ENCODE results near the gene ADCY5. TPM values are rescaled to one million over a fixed set of nuclear protein-coding genes. Genes with fewer than 3 reads are reported as not detected.

The ADCY5 gene
- total RNA-seq, 1 donor from 2014 or later, result not detected

DNA sequence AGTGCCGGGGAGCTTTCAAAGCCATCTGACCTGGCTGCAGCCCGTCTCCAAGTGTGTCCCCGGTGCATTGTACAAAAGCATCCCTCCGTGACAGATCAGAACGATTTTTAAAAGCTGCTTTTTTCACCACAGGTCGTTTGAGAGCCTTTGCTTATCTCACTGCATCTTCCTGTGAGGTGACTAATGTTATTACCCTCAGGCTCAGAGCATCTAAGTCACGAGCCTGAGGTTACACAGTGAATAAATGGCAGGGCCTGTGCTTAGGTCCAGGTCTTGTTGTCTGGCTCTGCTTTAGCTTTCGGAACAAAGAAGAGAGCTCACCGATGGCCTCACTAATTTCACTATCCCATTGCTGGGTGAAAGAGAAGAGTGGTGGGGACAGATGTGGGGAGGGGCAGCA lies 163.8 kb downstream of the ADCY5 start:
- H3K4me3 Mint-ChIP-seq (ENCODE audit: low read depth), result no peak overlapping the region
- H3K36me3 Mint-ChIP-seq (ENCODE audit: low read depth), result no peaks in the 10 kb centered on the region
- no peaks in the 10 kb centered on the region for H3K27me3 Mint-ChIP-seq (ENCODE audit: low read depth)
- H3K9me3 Mint-ChIP-seq, result no peaks in the 10 kb centered on the region
- DNase-seq (ENCODE audit: low spot score), result no peak
- no peak overlapping the region for H3K27ac Mint-ChIP-seq
- peaks cover 4% of the 10 kb centered on the region for H3K4me1 Mint-ChIP-seq (ENCODE audit: low read depth)
- intact Hi-C loops (cut with micrococcal nuclease), result no loop called here

DNA sequence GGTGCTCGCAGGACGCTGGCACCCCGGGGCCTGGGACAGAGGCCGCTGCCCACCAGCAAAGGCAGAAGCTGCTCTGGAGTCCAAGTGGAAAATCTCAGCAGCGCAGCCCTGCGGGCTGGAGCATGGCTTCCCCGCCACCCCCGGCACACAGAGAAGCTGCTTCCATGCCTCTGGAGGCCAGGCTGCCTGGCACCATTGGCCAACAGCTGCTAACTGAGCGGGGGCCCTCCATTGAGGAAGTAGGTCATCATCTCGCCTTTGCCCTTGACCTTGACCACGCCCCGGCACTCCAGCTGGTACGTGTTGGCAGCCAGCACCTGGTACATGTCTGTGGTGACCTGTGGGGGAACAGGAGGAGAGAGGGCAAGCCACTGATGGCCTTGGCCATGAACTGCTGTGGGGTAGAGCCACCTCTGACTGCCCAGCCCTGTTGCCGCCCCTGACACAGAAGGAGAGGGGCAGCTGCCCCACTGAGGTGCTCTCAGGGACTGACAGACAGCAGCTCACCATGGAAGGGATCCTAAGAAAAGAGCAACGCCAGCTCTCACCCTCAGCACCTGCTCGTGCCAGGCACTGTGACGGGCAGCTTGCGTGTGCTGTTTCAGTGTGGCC lies 164.4 kb downstream of the ADCY5 start:
- no peaks in the 10 kb centered on the region for H3K36me3 Mint-ChIP-seq (ENCODE audit: low read depth)
- H3K27me3 Mint-ChIP-seq (ENCODE audit: low read depth), result no peaks in the 10 kb centered on the region
- H3K27ac Mint-ChIP-seq, result no peak overlapping the region
- H3K4me1 Mint-ChIP-seq (ENCODE audit: low read depth), result peaks cover 4% of the 10 kb centered on the region
- no peak for DNase-seq (ENCODE audit: low spot score)
- no peaks in the 10 kb centered on the region for H3K9me3 Mint-ChIP-seq
- H3K4me3 Mint-ChIP-seq (ENCODE audit: low read depth), result no peak overlapping the region
- intact Hi-C loops (cut with micrococcal nuclease), result no loop called here

DNA sequence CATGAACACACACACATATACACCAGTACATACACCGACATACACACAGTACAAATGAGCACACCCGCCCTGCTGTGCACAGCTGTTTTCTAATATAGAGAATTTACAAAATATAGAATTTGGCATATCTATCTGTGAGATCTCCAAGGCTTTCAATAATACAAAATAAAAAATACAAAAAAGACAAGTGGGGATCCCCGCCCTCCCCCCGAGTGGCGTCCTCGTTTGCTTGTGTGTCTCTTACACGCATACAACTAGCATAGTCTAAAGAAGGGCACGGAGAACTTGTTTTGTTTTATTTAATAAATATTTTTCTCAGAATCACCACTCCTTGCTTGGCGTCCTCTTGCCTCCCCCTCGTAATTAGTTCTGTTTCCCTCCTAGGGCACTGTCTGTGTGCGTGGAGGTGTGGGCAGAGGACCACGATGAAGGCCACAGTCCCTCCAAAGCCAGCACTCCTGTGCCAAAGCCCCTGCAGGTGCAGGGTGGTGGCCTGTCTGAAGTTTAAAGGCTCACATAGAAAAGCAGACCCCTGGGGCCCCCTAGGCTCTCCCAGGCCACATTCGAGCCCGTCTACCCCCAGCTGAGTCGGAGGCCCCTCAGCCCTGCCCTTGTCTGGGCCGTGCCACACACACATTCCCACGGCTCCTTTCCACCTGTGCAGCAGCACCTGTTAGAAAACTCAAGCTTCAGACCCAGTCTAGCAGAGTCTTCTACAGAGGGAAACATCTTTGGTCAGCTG lies 165.1 kb downstream of the ADCY5 start:
- Mint-ChIP-seq H3K36me3 (ENCODE audit: low read depth) (no peaks in the 10 kb centered on the region), H3K4me3 (ENCODE audit: low read depth) (no peak overlapping the region), H3K27me3 (ENCODE audit: low read depth) (no peaks in the 10 kb centered on the region), H3K27ac (no peak overlapping the region), H3K9me3 (no peaks in the 10 kb centered on the region), H3K4me1 (ENCODE audit: low read depth) (peaks cover 4% of the 10 kb centered on the region)
- DNase-seq (ENCODE audit: low spot score), result no peak
- intact Hi-C loops (cut with micrococcal nuclease), result no loop called here

DNA sequence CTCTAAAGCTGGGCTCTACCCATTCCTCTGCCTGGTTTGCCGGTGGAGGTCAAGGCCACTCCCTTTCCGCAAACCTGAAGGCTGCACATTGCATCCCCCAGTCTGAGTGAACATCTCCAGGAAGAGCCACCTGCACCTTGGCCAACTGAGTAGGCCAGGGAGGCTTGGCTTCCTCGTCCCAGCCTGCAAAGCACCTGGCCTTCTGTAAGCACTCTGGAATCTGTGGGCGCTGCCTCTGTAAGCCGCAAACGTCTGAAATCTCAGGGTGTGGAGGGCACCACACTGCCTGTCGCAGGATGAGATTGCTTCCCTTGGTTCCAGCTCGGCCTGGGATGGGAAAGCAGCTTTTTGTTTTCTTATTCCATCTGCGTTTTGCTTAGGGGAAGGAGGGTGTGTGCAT lies 165.8 kb downstream of the ADCY5 start:
- peaks cover 4% of the 10 kb centered on the region for H3K4me1 Mint-ChIP-seq (ENCODE audit: low read depth)
- H3K4me3 Mint-ChIP-seq (ENCODE audit: low read depth), result no peak overlapping the region
- no peaks in the 10 kb centered on the region for H3K36me3 Mint-ChIP-seq (ENCODE audit: low read depth)
- no peaks in the 10 kb centered on the region for H3K27me3 Mint-ChIP-seq (ENCODE audit: low read depth)
- H3K9me3 Mint-ChIP-seq, result no peaks in the 10 kb centered on the region
- intact Hi-C loops (cut with micrococcal nuclease), result no loop called here
- DNase-seq (ENCODE audit: low spot score), result no peak
- H3K27ac Mint-ChIP-seq, result no peak overlapping the region

DNA sequence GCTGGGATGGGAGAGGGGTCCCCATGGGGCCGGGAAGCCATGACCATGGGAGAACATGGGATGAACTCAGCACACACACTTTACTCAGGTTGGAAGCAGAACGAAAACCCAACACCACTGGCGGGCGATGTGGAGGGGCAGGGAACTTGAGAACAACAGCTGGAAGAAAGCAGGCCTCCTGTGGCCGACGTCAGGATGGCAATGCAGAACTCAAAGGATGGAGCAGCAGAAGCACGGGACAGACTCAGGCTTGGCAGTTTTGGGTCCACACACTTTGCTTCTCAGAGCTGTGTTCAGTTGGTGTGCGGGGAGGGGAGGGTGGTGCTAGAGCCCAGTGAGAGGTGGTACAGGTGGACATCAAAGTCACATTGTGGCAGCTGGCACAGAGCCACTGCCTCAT lies 166.4 kb downstream of the ADCY5 start:
- no peak overlapping the region for H3K27ac Mint-ChIP-seq
- no peak overlapping the region for H3K4me3 Mint-ChIP-seq (ENCODE audit: low read depth)
- H3K4me1 Mint-ChIP-seq (ENCODE audit: low read depth), result peaks cover 4% of the 10 kb centered on the region
- intact Hi-C loops (cut with micrococcal nuclease), result no loop called here
- H3K36me3 Mint-ChIP-seq (ENCODE audit: low read depth), result no peaks in the 10 kb centered on the region
- no peaks in the 10 kb centered on the region for H3K9me3 Mint-ChIP-seq
- no peaks in the 10 kb centered on the region for H3K27me3 Mint-ChIP-seq (ENCODE audit: low read depth)
- DNase-seq (ENCODE audit: low spot score), result no peak

DNA sequence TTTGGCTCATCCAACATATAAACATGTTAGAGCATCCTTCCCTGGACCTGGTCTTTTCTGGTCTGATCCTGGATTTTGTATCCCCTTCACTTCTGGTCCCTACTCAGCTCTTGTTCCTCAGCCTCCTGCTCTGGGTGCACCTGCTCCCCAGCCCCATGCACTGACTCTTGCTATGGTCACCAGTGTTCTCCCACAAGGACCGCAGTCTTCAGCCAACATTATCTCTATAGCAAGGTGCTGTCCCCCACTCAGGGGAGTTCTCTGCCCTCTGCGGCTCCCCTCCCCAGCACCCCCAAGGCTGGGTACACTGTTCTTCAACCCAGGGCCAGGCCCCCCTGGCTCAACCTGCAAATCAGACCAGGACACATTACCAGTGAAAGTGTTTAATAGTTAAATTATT lies 167.0 kb downstream of the ADCY5 start:
- Mint-ChIP-seq H3K9me3 (no peaks in the 10 kb centered on the region), H3K36me3 (ENCODE audit: low read depth) (no peaks in the 10 kb centered on the region), H3K27ac (no peak overlapping the region), H3K27me3 (ENCODE audit: low read depth) (no peaks in the 10 kb centered on the region), H3K4me1 (ENCODE audit: low read depth) (peaks cover 9% of the 10 kb centered on the region), H3K4me3 (ENCODE audit: low read depth) (no peak overlapping the region)
- DNase-seq (ENCODE audit: low spot score), result no peak
- intact Hi-C loops (cut with micrococcal nuclease), result no loop called here

DNA sequence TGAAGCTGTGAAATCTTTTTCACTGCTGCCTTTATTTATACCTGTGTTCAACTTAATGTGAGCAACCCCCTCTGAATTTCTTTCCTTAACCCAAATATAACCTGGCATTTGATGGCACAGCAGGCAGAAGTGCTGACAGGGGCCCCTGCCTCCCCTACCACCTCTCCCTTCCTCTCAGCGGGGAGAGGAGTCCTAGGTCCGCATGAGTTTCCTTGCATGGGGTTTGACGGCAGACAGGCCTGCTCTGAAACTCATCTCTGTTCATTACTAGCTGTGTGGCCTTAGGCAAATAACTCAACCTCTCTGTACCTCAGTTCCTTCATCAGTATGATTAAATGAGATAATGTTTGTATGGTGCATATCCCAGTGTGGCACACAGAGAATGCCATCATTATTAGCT lies 167.5 kb downstream of the ADCY5 start:
- H3K27ac Mint-ChIP-seq, result no peak overlapping the region
- H3K4me1 Mint-ChIP-seq (ENCODE audit: low read depth), result peaks cover 14% of the 10 kb centered on the region
- no peaks in the 10 kb centered on the region for H3K36me3 Mint-ChIP-seq (ENCODE audit: low read depth)
- no peaks in the 10 kb centered on the region for H3K9me3 Mint-ChIP-seq
- no peak overlapping the region for H3K4me3 Mint-ChIP-seq (ENCODE audit: low read depth)
- intact Hi-C loops (cut with micrococcal nuclease), result no loop called here
- H3K27me3 Mint-ChIP-seq (ENCODE audit: low read depth), result no peaks in the 10 kb centered on the region
- no peak for DNase-seq (ENCODE audit: low spot score)

DNA sequence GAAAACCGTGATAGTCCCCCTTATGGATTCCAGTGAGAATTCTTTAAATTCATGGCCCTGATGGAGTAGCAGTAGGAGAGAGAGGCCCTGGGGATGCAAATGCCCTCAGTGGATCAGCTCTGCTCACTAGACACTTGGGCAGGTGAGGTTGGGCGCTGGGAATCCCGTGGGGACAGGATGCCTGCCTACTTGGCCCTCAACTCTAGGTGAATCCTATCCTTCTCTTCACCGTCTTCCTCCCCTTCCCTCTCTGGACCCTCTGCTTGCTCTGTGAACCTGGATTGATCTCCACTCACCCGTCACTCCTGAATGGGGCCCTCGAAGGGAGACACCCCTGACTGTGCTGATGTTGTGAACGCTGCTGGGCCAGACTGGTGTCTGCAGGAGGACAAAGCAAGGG lies 169.8 kb downstream of the ADCY5 start:
- Mint-ChIP-seq H3K9me3 (no peaks in the 10 kb centered on the region), H3K27ac (no peak overlapping the region), H3K4me1 (ENCODE audit: low read depth) (peaks cover 20% of the 10 kb centered on the region), H3K4me3 (ENCODE audit: low read depth) (no peak overlapping the region), H3K36me3 (ENCODE audit: low read depth) (no peaks in the 10 kb centered on the region), H3K27me3 (ENCODE audit: low read depth) (no peaks in the 10 kb centered on the region)
- intact Hi-C loops (cut with micrococcal nuclease), result no loop called here
- DNase-seq (ENCODE audit: low spot score), result no peak

DNA sequence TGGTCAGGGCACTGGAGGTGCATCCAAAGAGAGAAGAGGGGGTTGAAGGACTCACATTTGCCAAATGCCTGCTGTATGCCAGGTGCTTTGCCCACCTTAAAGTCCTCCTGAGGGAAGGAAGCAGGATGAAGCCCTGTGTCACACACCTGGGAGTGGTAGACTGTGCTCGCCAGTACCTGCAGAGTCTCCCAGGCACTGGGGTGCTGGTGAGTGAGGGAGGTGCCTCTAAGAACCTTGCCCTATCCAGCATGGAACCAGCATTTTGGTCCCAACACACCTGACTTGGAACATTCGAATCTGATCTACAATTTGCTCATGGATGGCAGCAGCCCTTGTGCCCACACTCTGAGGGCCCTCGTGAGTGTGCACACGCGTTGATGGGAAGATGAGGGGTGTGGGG lies 170.4 kb downstream of the ADCY5 start:
- Mint-ChIP-seq H3K9me3 (no peaks in the 10 kb centered on the region), H3K4me1 (ENCODE audit: low read depth) (peaks cover 20% of the 10 kb centered on the region), H3K36me3 (ENCODE audit: low read depth) (no peaks in the 10 kb centered on the region), H3K27me3 (ENCODE audit: low read depth) (no peaks in the 10 kb centered on the region), H3K27ac (no peak overlapping the region), H3K4me3 (ENCODE audit: low read depth) (no peak overlapping the region)
- no peak for DNase-seq (ENCODE audit: low spot score)
- intact Hi-C loops (cut with micrococcal nuclease), result no loop called here

DNA sequence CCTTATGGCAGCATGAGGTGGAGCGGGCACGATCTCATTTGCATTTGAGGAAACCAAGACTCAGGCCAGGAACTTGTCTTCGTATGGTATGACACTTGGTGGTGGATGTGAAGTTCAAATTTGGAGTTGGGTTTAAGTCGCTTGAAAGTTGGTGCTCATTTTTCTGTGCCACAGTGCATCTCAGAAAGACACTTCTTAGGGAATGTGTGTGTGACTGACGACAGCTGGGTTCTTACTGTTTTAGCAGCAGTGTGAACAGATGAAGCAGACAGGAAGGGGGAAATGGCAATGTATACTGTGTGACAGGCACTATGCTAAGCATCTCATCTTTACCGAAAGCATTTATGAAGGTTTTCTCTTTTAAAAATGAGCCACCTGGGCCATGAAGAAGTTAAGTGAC lies 171.8 kb downstream of the ADCY5 start:
- no peaks in the 10 kb centered on the region for H3K27me3 Mint-ChIP-seq (ENCODE audit: low read depth)
- peaks cover 20% of the 10 kb centered on the region for H3K4me1 Mint-ChIP-seq (ENCODE audit: low read depth)
- no peak overlapping the region for H3K27ac Mint-ChIP-seq
- H3K9me3 Mint-ChIP-seq, result no peaks in the 10 kb centered on the region
- intact Hi-C loops (cut with micrococcal nuclease), result no loop called here
- no peak overlapping the region for H3K4me3 Mint-ChIP-seq (ENCODE audit: low read depth)
- no peak for DNase-seq (ENCODE audit: low spot score)
- H3K36me3 Mint-ChIP-seq (ENCODE audit: low read depth), result no peaks in the 10 kb centered on the region

DNA sequence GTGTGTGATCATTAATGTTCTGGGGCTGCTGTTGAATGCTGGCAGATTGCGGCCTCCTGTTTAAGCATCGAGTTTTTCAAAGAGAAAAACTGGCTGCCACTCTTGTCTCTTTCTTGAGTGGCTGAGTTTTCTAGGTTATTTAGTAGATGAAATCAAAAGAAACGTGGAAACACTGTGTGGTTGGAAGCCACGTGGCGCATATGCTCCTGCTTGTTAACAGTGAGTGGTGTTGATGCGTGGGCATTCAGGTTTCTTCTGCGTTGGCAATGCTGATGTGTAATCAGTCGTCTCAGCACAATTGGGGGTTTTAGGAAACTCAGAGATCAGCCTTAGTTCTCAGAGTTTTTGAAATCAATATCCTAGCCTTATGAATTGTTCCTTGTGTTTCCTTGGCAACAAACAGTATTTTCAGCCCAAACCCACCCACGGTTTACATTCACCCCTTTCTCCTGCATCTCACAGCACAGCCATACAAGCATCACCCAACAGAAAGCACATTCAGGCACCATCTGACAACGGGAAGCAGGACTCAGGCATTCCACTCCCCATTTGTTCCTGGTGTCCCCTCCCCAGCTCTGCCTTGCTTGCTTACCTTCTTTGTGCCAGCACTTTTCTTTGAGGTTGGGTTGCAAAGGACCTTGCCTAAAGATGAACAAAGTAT lies 172.4 kb downstream of the ADCY5 start:
- no peaks in the 10 kb centered on the region for H3K9me3 Mint-ChIP-seq
- intact Hi-C loops (cut with micrococcal nuclease), result no loop called here
- no peak overlapping the region for H3K4me3 Mint-ChIP-seq (ENCODE audit: low read depth)
- peaks cover 20% of the 10 kb centered on the region for H3K4me1 Mint-ChIP-seq (ENCODE audit: low read depth)
- H3K27me3 Mint-ChIP-seq (ENCODE audit: low read depth), result no peaks in the 10 kb centered on the region
- no peak overlapping the region for H3K27ac Mint-ChIP-seq
- H3K36me3 Mint-ChIP-seq (ENCODE audit: low read depth), result peaks cover 5% of the 10 kb centered on the region
- no peak for DNase-seq (ENCODE audit: low spot score)

DNA sequence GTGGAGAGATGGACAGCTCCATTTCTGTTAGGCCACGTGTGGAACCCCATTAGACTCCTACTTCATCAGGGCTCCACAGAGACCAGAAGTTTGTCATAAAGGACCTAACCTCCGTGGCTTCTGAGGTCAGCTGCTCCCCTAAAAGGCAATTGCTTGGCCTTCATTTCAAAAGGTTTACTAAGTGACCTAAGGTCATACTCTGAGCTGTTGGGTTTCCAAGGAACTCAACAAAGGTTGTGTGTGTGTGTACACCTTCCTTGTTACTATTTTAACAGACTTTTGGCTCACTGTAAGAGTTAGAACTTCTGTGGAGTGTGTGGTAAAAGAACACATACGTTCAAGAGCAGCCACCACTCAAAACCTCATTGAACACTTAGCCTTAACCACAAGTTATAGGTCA lies 173.2 kb downstream of the ADCY5 start:
- intact Hi-C loops (cut with micrococcal nuclease), result no loop called here
- no peak for DNase-seq (ENCODE audit: low spot score)
- no peaks in the 10 kb centered on the region for H3K27me3 Mint-ChIP-seq (ENCODE audit: low read depth)
- peaks cover 5% of the 10 kb centered on the region for H3K36me3 Mint-ChIP-seq (ENCODE audit: low read depth)
- peaks cover 17% of the 10 kb centered on the region for H3K4me1 Mint-ChIP-seq (ENCODE audit: low read depth)
- H3K4me3 Mint-ChIP-seq (ENCODE audit: low read depth), result no peak overlapping the region
- no peak overlapping the region for H3K27ac Mint-ChIP-seq
- H3K9me3 Mint-ChIP-seq, result no peaks in the 10 kb centered on the region

DNA sequence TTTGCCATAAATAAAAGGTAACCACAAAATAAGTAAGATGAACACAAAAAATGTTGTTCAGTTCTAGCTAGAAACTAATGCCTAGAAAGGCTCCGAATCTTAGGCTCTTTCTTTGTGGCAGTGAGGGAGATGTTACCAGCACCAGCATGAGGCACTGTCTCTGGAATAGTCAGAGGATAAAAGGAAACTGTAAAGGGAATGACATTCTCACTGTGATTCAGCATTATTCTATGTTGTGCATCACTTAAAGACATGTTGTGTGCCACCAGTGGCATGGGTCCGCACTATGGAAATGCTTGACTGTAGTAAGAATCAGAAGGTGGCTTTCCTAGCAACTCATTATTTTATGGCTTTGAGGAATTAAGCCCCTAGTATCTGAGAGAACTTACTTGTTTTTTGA lies 176.3 kb downstream of the ADCY5 start:
- no peaks in the 10 kb centered on the region for H3K9me3 Mint-ChIP-seq
- no peaks in the 10 kb centered on the region for H3K27me3 Mint-ChIP-seq (ENCODE audit: low read depth)
- no peak overlapping the region for H3K4me3 Mint-ChIP-seq (ENCODE audit: low read depth)
- H3K4me1 Mint-ChIP-seq (ENCODE audit: low read depth), result peaks cover 16% of the 10 kb centered on the region
- no peak overlapping the region for H3K27ac Mint-ChIP-seq
- no peak for DNase-seq (ENCODE audit: low spot score)
- intact Hi-C loops (cut with micrococcal nuclease), result no loop called here
- peaks cover 13% of the 10 kb centered on the region for H3K36me3 Mint-ChIP-seq (ENCODE audit: low read depth)
